ENCODE data around the gene ANKMY1.

The ANKMY1 gene

GRCh38 chr2:240467149-240467642, 90.6 kb downstream of the ANKMY1 start:
- FAIRE-seq, result no peak

- FAIRE-seq, result no peak
Measured at GRCh38 chr2:240466579-240467148, 91.1 kb downstream of the ANKMY1 start.

- FAIRE-seq, result no peak
Measured at GRCh38 chr2:240465765-240466578, 91.8 kb downstream of the ANKMY1 start.

- FAIRE-seq, result no peak
Measured at GRCh38 chr2:240465268-240465764, 92.5 kb downstream of the ANKMY1 start.

GRCh38 chr2:240464514-240465241, 93.1 kb downstream of the ANKMY1 start:
- no peak for FAIRE-seq

GRCh38 chr2:240463866-240464481, 93.8 kb downstream of the ANKMY1 start:
- no peak for FAIRE-seq

- no peak for FAIRE-seq
Measured at GRCh38 chr2:240463274-240463865, 94.4 kb downstream of the ANKMY1 start.

GRCh38 chr2:240462707-240463273, 95.0 kb downstream of the ANKMY1 start:
- FAIRE-seq, result no peak

GRCh38 chr2:240462073-240462706, 95.6 kb downstream of the ANKMY1 start:
- FAIRE-seq, result no peak

GRCh38 chr2:240461471-240462072, 96.2 kb downstream of the ANKMY1 start:
- no peak for FAIRE-seq

GRCh38 chr2:240460781-240461431, 96.9 kb downstream of the ANKMY1 start:
- no peak for FAIRE-seq

- FAIRE-seq, result no peak
Measured at GRCh38 chr2:240460253-240460711, 97.5 kb downstream of the ANKMY1 start.

- no peak for FAIRE-seq
Measured at GRCh38 chr2:240459401-240460252, 98.2 kb downstream of the ANKMY1 start.

GRCh38 chr2:240458900-240459391, 98.8 kb downstream of the ANKMY1 start:
- FAIRE-seq, result no peak

GRCh38 chr2:240458044-240458899, 99.5 kb downstream of the ANKMY1 start:
- FAIRE-seq, result no peak

GRCh38 chr2:240457223-240458043, 100.4 kb downstream of the ANKMY1 start:
- no peak for FAIRE-seq

- FAIRE-seq, result no peak
Measured at GRCh38 chr2:240456447-240457222, 101.2 kb downstream of the ANKMY1 start.
